Fibroblast of skin of abdomen (primary cell): ENCODE data around the gene ORC5.

ENCODE experiments used
- DNase-seq: peaks from one replicate; pipeline ENCODE4 v3.0.0-alpha.2; 2013

Gene ORC5

GRCh38 chr7:104124893-104125477 lies 82.8 kb downstream of the ORC5 start:
- DNase-seq = no peak

GRCh38 chr7:104124469-104124868 lies 83.3 kb downstream of the ORC5 start:
- no peak for DNase-seq

- peak; percentile 6 for DNase-seq
These were observed 84.0 kb downstream of the ORC5 start for GRCh38 chr7:104123786-104124185.

GRCh38 chr7:104113788-104114187 lies 94.0 kb downstream of the ORC5 start:
- no peak for DNase-seq

DNA sequence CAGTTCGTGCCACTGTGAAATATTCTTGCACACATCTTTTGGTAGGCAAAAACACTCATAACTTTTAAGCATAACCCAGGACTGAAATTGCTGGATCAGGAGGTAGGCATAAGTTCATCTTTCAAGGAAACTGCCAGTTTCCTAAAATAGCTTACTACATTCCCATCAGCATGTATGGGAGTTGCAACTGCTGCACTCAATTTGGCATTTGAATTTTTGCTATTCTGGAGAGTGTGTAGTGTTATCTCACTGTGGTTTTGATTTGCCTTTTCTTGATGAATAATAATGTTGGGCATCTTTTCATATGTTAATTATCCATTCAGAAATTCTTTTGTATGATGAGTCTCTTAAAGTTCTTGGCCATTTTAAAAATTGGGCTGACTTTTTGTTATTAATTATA lies 95.2 kb downstream of the ORC5 start:
- no peak for DNase-seq

- no peak for DNase-seq
These were observed 96.5 kb downstream of the ORC5 start for GRCh38 chr7:104111271-104111670.

- no peak for DNase-seq
These were observed 101.5 kb downstream of the ORC5 start for GRCh38 chr7:104106108-104106905.

- no peak for DNase-seq
These were observed 108.9 kb downstream of the ORC5 start for GRCh38 chr7:104098890-104099289.

GRCh38 chr7:104096683-104097082 lies 111.1 kb downstream of the ORC5 start:
- no peak for DNase-seq

DNA sequence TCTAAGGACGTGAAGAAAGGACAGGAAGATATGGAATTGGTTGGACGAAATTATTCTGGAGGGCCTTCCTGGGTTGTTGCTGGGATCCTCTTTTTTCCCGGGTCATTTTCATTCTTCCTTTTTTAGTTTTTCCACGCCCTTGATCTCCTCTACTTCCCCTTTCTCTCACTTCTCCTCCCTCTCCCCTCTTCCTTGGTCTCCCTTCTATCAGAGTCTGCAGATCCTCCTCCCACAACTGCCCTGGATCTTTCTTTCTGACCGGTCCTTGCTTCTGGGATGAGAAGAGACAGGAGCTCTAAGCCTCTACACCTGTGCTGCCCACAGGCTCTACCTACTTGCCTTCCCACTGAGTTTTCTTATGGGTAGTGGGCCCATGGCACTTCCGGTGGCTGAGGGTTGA lies 114.7 kb downstream of the ORC5 start:
- DNase-seq = no peak

DNA sequence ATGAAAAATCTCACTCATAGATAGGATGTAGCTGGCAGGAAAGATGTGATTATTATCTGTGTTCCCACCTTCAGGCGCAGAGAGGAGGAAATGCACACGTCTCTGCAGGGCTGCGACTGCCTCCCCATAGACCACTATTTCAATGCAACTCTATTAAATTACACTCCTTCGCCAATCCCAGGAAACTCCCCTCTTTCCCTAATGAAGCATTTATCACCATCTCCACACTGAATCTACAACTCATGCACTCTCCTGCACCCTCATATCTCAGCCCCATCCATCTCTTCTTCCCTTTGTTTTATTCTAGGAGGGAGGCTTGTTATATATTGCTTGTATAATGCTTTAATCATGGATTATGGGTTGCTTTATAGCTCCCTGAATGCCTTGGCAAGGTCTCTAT lies 116.6 kb downstream of the ORC5 start:
- no peak for DNase-seq

DNA sequence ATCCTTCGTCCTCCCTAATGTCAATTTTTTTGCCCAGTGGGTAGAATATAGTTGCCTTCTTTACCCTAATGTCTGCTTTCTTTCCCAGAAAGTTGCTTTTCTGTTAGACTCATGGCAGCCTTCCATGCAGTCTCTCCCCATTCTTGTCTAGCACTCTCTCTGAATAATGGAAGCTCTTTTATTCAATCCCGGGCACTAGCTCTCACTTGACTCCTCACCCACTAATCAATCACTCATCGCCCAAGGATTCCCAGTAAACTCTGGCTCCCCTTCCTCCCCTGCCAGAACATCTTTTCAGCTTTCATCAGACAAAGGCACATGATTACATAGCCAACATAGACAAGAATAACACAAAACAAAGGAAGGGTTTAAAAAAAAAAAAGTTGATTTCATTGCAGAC lies 118.2 kb downstream of the ORC5 start:
- no peak for DNase-seq

- no peak for DNase-seq
These were observed 118.8 kb downstream of the ORC5 start for GRCh38 chr7:104089061-104089460.
